ENCODE data around the gene CYP26C1.
"Not testable (repeated sequence)": the region's sequence is repeated elsewhere in the genome, so short reads cannot be mapped to it uniquely, and the experiment has no call there.

The CYP26C1 gene

GRCh38 chr10:93099670-93100069 is 39.1 kb downstream of the CYP26C1 start:
- no peak overlapping the region for H3K9ac ChIP-seq (ENCODE audit: low read depth, low read length, poor library complexity, severe bottlenecking)
- H3K9me3 ChIP-seq (ENCODE audit: insufficient read depth, low read depth, low read length), result peaks cover 7% of the 10 kb centered on the region; the same call in 1 of the 2 replicates
- no peak for TF ChIP-seq EZH2phosphoT487 (IDR thresholded peaks at IDR 0.05; ENCODE audit: borderline replicate concordance)
- TF ChIP-seq, protein P1, sequence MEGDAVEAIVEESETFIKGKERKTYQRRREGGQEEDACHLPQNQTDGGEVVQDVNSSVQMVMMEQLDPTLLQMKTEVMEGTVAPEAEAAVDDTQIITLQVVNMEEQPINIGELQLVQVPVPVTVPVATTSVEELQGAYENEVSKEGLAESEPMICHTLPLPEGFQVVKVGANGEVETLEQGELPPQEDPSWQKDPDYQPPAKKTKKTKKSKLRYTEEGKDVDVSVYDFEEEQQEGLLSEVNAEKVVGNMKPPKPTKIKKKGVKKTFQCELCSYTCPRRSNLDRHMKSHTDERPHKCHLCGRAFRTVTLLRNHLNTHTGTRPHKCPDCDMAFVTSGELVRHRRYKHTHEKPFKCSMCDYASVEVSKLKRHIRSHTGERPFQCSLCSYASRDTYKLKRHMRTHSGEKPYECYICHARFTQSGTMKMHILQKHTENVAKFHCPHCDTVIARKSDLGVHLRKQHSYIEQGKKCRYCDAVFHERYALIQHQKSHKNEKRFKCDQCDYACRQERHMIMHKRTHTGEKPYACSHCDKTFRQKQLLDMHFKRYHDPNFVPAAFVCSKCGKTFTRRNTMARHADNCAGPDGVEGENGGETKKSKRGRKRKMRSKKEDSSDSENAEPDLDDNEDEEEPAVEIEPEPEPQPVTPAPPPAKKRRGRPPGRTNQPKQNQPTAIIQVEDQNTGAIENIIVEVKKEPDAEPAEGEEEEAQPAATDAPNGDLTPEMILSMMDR (conservative IDR thresholded peaks at IDR 0.05; ENCODE audit: low read length), result no peak
- H2AFZ ChIP-seq (ENCODE audit: low read length), result no peak overlapping the region
- H3K9me2 ChIP-seq (replicated peaks; ENCODE audit: low read depth, low read length), result no peaks in the 10 kb centered on the region
- no peak overlapping the region for H3K4me3 ChIP-seq (ENCODE audit: low read length, poor library complexity, severe bottlenecking)
- no peaks in the 10 kb centered on the region for H3K79me2 ChIP-seq (ENCODE audit: insufficient read depth, low read length)
- H3K27me3 ChIP-seq (ENCODE audit: insufficient read depth, low read length, poor library complexity, severe bottlenecking), result no peaks in the 10 kb centered on the region
- no peaks in the 10 kb centered on the region for H3F3A ChIP-seq (ENCODE audit: low read depth)
- no peak overlapping the region for H3K4me2 ChIP-seq (ENCODE audit: low read depth, low read length, poor library complexity, severe bottlenecking)
- no peaks in the 10 kb centered on the region for H3K36me3 ChIP-seq (ENCODE audit: insufficient read depth, low read length)
- H3K4me1 ChIP-seq (ENCODE audit: insufficient read depth, low read length, poor library complexity, severe bottlenecking), result no peaks in the 10 kb centered on the region
- no peaks in the 10 kb centered on the region for H4K20me1 ChIP-seq (ENCODE audit: insufficient read depth, low read length, poor library complexity, severe bottlenecking)

DNA sequence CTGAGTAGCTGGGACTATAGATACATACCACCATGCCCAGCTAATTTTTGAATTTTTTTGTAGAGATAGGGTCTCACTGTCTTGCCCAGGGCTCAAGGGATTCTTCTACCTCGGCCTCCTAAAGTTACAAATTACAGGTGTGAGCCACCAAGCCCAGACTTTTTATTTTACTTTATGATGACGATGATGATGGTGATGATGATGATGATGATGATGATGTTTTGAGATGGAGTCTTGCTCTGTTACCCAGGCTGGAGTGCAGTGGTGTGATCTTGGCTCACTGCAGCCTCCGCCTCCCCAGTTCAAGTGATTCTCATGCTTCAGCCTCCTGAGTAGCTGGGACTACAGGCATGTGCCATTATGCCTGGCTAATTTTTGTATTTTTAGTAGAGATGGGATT is 40.5 kb downstream of the CYP26C1 start:
- H3K4me2 ChIP-seq (ENCODE audit: low read depth, low read length, poor library complexity, severe bottlenecking); H3K27me3 ChIP-seq (ENCODE audit: insufficient read depth, low read length, poor library complexity, severe bottlenecking); H3K36me3 ChIP-seq (ENCODE audit: insufficient read depth, low read length); H4K20me1 ChIP-seq (ENCODE audit: insufficient read depth, low read length, poor library complexity, severe bottlenecking); H3K4me3 ChIP-seq (ENCODE audit: low read length, poor library complexity, severe bottlenecking); H3K79me2 ChIP-seq (ENCODE audit: insufficient read depth, low read length); H3K9me3 ChIP-seq (ENCODE audit: insufficient read depth, low read depth, low read length); H3K9me2 ChIP-seq (replicated peaks; ENCODE audit: low read depth, low read length); H2AFZ ChIP-seq (ENCODE audit: low read length); H3F3A ChIP-seq (ENCODE audit: low read depth); H3K4me1 ChIP-seq (ENCODE audit: insufficient read depth, low read length, poor library complexity, severe bottlenecking); H3K9ac ChIP-seq (ENCODE audit: low read depth, low read length, poor library complexity, severe bottlenecking): not testable (repeated sequence)

GRCh38 chr10:93103953-93104352 is 43.4 kb downstream of the CYP26C1 start:
- no peaks in the 10 kb centered on the region for H3K36me3 ChIP-seq (ENCODE audit: insufficient read depth, low read length)
- no peak overlapping the region for H3K4me2 ChIP-seq (ENCODE audit: low read depth, low read length, poor library complexity, severe bottlenecking)
- no peaks in the 10 kb centered on the region for H3F3A ChIP-seq (ENCODE audit: low read depth)
- H2AFZ ChIP-seq (ENCODE audit: low read length), result no peak overlapping the region
- H3K9ac ChIP-seq (ENCODE audit: low read depth, low read length, poor library complexity, severe bottlenecking), result no peak overlapping the region
- no peak overlapping the region for H3K4me3 ChIP-seq (ENCODE audit: low read length, poor library complexity, severe bottlenecking)
- no peaks in the 10 kb centered on the region for H3K27me3 ChIP-seq (ENCODE audit: insufficient read depth, low read length, poor library complexity, severe bottlenecking)
- no peaks in the 10 kb centered on the region for H4K20me1 ChIP-seq (ENCODE audit: insufficient read depth, low read length, poor library complexity, severe bottlenecking)
- peaks cover 7% of the 10 kb centered on the region; the same call in 1 of the 2 replicates for H3K9me3 ChIP-seq (ENCODE audit: insufficient read depth, low read depth, low read length)
- no peaks in the 10 kb centered on the region for H3K9me2 ChIP-seq (replicated peaks; ENCODE audit: low read depth, low read length)
- H3K79me2 ChIP-seq (ENCODE audit: insufficient read depth, low read length), result no peaks in the 10 kb centered on the region
- TF ChIP-seq, protein P1 (conservative IDR thresholded peaks at IDR 0.05; ENCODE audit: low read length), result no peak
- no peak for TF ChIP-seq EZH2phosphoT487 (IDR thresholded peaks at IDR 0.05; ENCODE audit: borderline replicate concordance)
- no peaks in the 10 kb centered on the region for H3K4me1 ChIP-seq (ENCODE audit: insufficient read depth, low read length, poor library complexity, severe bottlenecking)

DNA sequence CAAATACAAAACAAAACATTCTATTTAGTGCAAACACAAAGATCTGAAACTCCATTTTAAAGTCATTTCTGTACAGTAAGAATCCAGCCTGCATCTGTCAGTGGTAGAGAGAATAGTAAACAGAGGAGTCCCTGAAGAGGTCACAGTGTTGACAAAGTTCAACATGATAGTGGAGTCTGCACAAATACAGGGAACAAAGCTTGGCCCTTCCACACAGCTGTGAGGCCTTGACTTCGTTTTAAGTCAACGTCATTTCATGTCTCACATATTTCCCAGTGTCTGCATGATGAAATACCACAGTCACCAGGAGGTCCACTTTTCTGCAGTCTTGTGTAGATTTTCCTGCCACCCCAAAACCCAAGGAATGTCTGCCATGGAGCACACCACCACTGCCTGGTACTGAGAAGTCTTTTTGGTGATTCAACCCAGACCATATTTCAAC is 46.1 kb downstream of the CYP26C1 start:
- Histone ChIP-seq H3K4me2 (ENCODE audit: low read depth, low read length, poor library complexity, severe bottlenecking) (no peak overlapping the region), H3K9ac (ENCODE audit: low read depth, low read length, poor library complexity, severe bottlenecking) (no peak overlapping the region), H3K79me2 (ENCODE audit: insufficient read depth, low read length) (no peaks in the 10 kb centered on the region), H4K20me1 (ENCODE audit: insufficient read depth, low read length, poor library complexity, severe bottlenecking) (no peaks in the 10 kb centered on the region), H3K9me3 (ENCODE audit: insufficient read depth, low read depth, low read length) (peaks cover 7% of the 10 kb centered on the region; the same call in 1 of the 2 replicates), H2AFZ (ENCODE audit: low read length) (0 out of 2 replicates have a peak overlapping the region, but pooled peaks have one; percentile 0), H3K4me1 (ENCODE audit: insufficient read depth, low read length, poor library complexity, severe bottlenecking) (no peaks in the 10 kb centered on the region), H3K9me2 (replicated peaks; ENCODE audit: low read depth, low read length) (no peaks in the 10 kb centered on the region), H3K36me3 (ENCODE audit: insufficient read depth, low read length) (no peaks in the 10 kb centered on the region), H3K27me3 (ENCODE audit: insufficient read depth, low read length, poor library complexity, severe bottlenecking) (no peaks in the 10 kb centered on the region), H3F3A (ENCODE audit: low read depth) (no peaks in the 10 kb centered on the region), H3K4me3 (ENCODE audit: low read length, poor library complexity, severe bottlenecking) (no peak overlapping the region)
- no peak for TF ChIP-seq EZH2phosphoT487 (IDR thresholded peaks at IDR 0.05; ENCODE audit: borderline replicate concordance)
- TF ChIP-seq, protein P1 (conservative IDR thresholded peaks at IDR 0.05; ENCODE audit: low read length), result no peak

Measured in Loucy (cell line).